Measurements from ENCODE around the gene MEN1.

MEN1 gene

GRCh38 chr11:64759722-64760719, 50.3 kb downstream of the MEN1 start, which contains the start of gene PYGM:
Gene PYGM, minus strand, starts transcription at chr11:64759974. Its CDS starts 76 bp downstream, at chr11:64759898.
- no peak within 1 kb of the TSS for H3K4me3 ChIP-seq (ENCODE audit: low read depth, low read length)
- no peak for DNase-seq (ENCODE audit: low read depth)
- no peak for TF ChIP-seq CTCF (IDR thresholded peaks at IDR 0.05; ENCODE audit: low read depth, low read length, missing control alignments)

- DNase-seq (ENCODE audit: low read depth): no peak
- H3K4me3 ChIP-seq (ENCODE audit: low read depth, low read length): no peak overlapping the region
- TF ChIP-seq CTCF (IDR thresholded peaks at IDR 0.05; ENCODE audit: low read depth, low read length, missing control alignments): no peak
Measured at GRCh38 chr11:64759131-64759721, 51.1 kb downstream of the MEN1 start.

- no peak for TF ChIP-seq CTCF (IDR thresholded peaks at IDR 0.05; ENCODE audit: low read depth, low read length, missing control alignments)
- no peak for DNase-seq (ENCODE audit: low read depth)
Measured at GRCh38 chr11:64758330-64759079, 51.8 kb downstream of the MEN1 start.

GRCh38 chr11:64757549-64758329, 52.6 kb downstream of the MEN1 start:
- no peak for DNase-seq (ENCODE audit: low read depth)
- no peak overlapping the region for H3K4me3 ChIP-seq (ENCODE audit: low read depth, low read length)
- no peak for TF ChIP-seq CTCF (IDR thresholded peaks at IDR 0.05; ENCODE audit: low read depth, low read length, missing control alignments)

More at GRCh38 chr11:64758330-64759079, 51.8 kb downstream of the MEN1 start:
- no peak overlapping the region for H3K4me3 ChIP-seq (ENCODE audit: low read depth, low read length)

- TF ChIP-seq CTCF (IDR thresholded peaks at IDR 0.05; ENCODE audit: low read depth, low read length, missing control alignments): no peak
- no peak for DNase-seq (ENCODE audit: low read depth)
- H3K4me3 ChIP-seq (ENCODE audit: low read depth, low read length): no peak overlapping the region
Measured at GRCh38 chr11:64755681-64756361, 54.5 kb downstream of the MEN1 start.
